Activated CD8-positive, alpha-beta memory T cell treated with anti-CD3 and anti-CD28 coated beads for 48 hours (primary cell): ENCODE data around the gene DSG1.
"Not testable (repeated sequence)": the region's sequence is repeated elsewhere in the genome, so short reads cannot be mapped to it uniquely, and the experiment has no call there.

Source experiments
- DNase-seq, 3 experiments: peaks; one replicate each; pipeline ENCODE4 v3.0.0-alpha.2; 2020; ENCODE audit warnings: low read depth in 2 of 3, low spot score in 2 of 3

Gene DSG1

GRCh38 chr18:31343454-31343853, 25.5 kb downstream of the DSG1 start:
- DNase-seq: no peak

- not testable (repeated sequence) for DNase-seq
Observed at GRCh38 chr18:31353336-31353735, 35.4 kb downstream of the DSG1 start.

- DNase-seq: no peak
Observed at GRCh38 chr18:31354990-31355389, 37.0 kb downstream of the DSG1 start.

- no peak for DNase-seq
Observed at GRCh38 chr18:31356025-31356424, 38.1 kb downstream of the DSG1 start.

GRCh38 chr18:31364190-31364589, 46.2 kb downstream of the DSG1 start:
- DNase-seq: no peak

GRCh38 chr18:31369478-31369877, 51.5 kb downstream of the DSG1 start:
- DNase-seq: no peak

GRCh38 chr18:31371989-31372388, 54.0 kb downstream of the DSG1 start:
- DNase-seq: no peak

GRCh38 chr18:31373641-31374040, 55.7 kb downstream of the DSG1 start:
- DNase-seq: no peak

- no peak for DNase-seq
Observed at GRCh38 chr18:31376477-31376876, 58.5 kb downstream of the DSG1 start, which contains the start of gene DSG4. Gene DSG4 (plus strand): TSS chr18:31376777. CDS start chr18:31376912, 135 bp downstream.

GRCh38 chr18:31380912-31381311, 63.0 kb downstream of the DSG1 start:
- no peak for DNase-seq

GRCh38 chr18:31382107-31382506, 64.1 kb downstream of the DSG1 start:
- DNase-seq: no peak

- DNase-seq: no peak
Observed at GRCh38 chr18:31386741-31387140, 68.8 kb downstream of the DSG1 start.

- DNase-seq: no peak
Observed at GRCh38 chr18:31393286-31393685, 75.3 kb downstream of the DSG1 start.

- no peak for DNase-seq
Observed at GRCh38 chr18:31396796-31397612, 79.0 kb downstream of the DSG1 start.

- DNase-seq: no peak
Observed at GRCh38 chr18:31398191-31398590, 80.2 kb downstream of the DSG1 start.

- no peak for DNase-seq
Observed at GRCh38 chr18:31399306-31400032, 81.5 kb downstream of the DSG1 start.

GRCh38 chr18:31401156-31402025, 83.4 kb downstream of the DSG1 start:
- DNase-seq: no peak

- DNase-seq: no peak
Observed at GRCh38 chr18:31402026-31402373, 84.0 kb downstream of the DSG1 start.

- DNase-seq: no peak
Observed at GRCh38 chr18:31403409-31403808, 85.4 kb downstream of the DSG1 start.
